CD4-positive, alpha-beta T cell treated with Interleukin-21 for 1 hour (primary cell): ENCODE data around the gene SLC23A2.

Source experiments
- DNase-seq: peaks from one replicate; pipeline ENCODE4 v3.0.0-alpha.2; 2020

Gene SLC23A2

GRCh38 chr20:4961746-4962145, 39.6 kb downstream of the SLC23A2 start:
- DNase-seq: peak; percentile 49

- DNase-seq: no peak
Observed at GRCh38 chr20:4959592-4959991, 41.7 kb downstream of the SLC23A2 start.

GRCh38 chr20:4957939-4958362, 43.4 kb downstream of the SLC23A2 start:
- no peak for DNase-seq

- DNase-seq: no peak
Observed at GRCh38 chr20:4957187-4957586, 44.1 kb downstream of the SLC23A2 start.

- peak; percentile 70 for DNase-seq
Observed at GRCh38 chr20:4956200-4956810, 45.0 kb downstream of the SLC23A2 start.

- no peak for DNase-seq
Observed at GRCh38 chr20:4953881-4954280, 47.4 kb downstream of the SLC23A2 start.

GRCh38 chr20:4952229-4952628, 49.1 kb downstream of the SLC23A2 start:
- no peak for DNase-seq

- no peak for DNase-seq
Observed at GRCh38 chr20:4951299-4951698, 50.0 kb downstream of the SLC23A2 start.

GRCh38 chr20:4950841-4951240, 50.5 kb downstream of the SLC23A2 start:
- DNase-seq: no peak

- DNase-seq: no peak
Observed at GRCh38 chr20:4950437-4950836, 50.9 kb downstream of the SLC23A2 start.

- peak; percentile 52 for DNase-seq
Observed at GRCh38 chr20:4949833-4950178, 51.5 kb downstream of the SLC23A2 start.

- DNase-seq: no peak
Observed at GRCh38 chr20:4947817-4948559, 53.3 kb downstream of the SLC23A2 start.

- DNase-seq: peak; percentile 4
Observed at GRCh38 chr20:4946986-4947385, 54.3 kb downstream of the SLC23A2 start.

- no peak for DNase-seq
Observed at GRCh38 chr20:4946585-4946984, 54.7 kb downstream of the SLC23A2 start.

- no peak for DNase-seq
Observed at GRCh38 chr20:4944518-4945313, 56.6 kb downstream of the SLC23A2 start.

- no peak for DNase-seq
Observed at GRCh38 chr20:4942331-4942730, 59.0 kb downstream of the SLC23A2 start.

GRCh38 chr20:4937407-4938319, 63.6 kb downstream of the SLC23A2 start:
- no peak for DNase-seq

GRCh38 chr20:4936851-4937406, 64.4 kb downstream of the SLC23A2 start:
- DNase-seq: no peak

GRCh38 chr20:4936392-4936850, 64.9 kb downstream of the SLC23A2 start:
- DNase-seq: no peak

GRCh38 chr20:4932061-4932460, 69.2 kb downstream of the SLC23A2 start:
- no peak for DNase-seq

- DNase-seq: no peak
Observed at GRCh38 chr20:4929686-4930397, 71.5 kb downstream of the SLC23A2 start.
